HEK293 (cell line): ENCODE data around the gene TAF10.

ENCODE experiments used
- AEBP2 ChIP-seq: fragments of 450-650 bp; formaldehyde crosslinking; IDR thresholded peaks from 2 replicates; pipeline ENCODE4 v1.5.1; 2016; ENCODE audit warnings: missing biosample characterization, missing genetic modification characterization, borderline replicate concordance
- ATF2 ChIP-seq: fragments of 450-650 bp; formaldehyde crosslinking; IDR thresholded peaks from 2 replicates; pipeline ENCODE4 v1.5.1; 2016; ENCODE audit warnings: missing biosample characterization, missing genetic modification characterization, low read depth
- CTCF ChIP-seq: fragments of 450-650 bp; formaldehyde crosslinking; IDR thresholded peaks from 2 replicates; pipeline ENCODE4 v1.5.1; 2016; ENCODE audit warnings: missing biosample characterization, missing genetic modification characterization
- MEIS1 ChIP-seq: sonication (generic); formaldehyde crosslinking; IDR thresholded peaks from 2 replicates; pipeline ENCODE4 v1.8.1; 2022; ENCODE audit warnings: missing genetic modification reagents, mild to moderate bottlenecking, borderline replicate concordance
- MZF1 ChIP-seq: fragments of 450-650 bp; formaldehyde crosslinking; IDR thresholded peaks from 2 replicates; pipeline ENCODE4 v1.5.1; 2017; ENCODE audit warnings: missing biosample characterization, missing genetic modification characterization, borderline replicate concordance
- SETDB1 ChIP-seq: IDR thresholded peaks from one replicate; pipeline ENCODE4 v1.6.1; 2017; ENCODE audit warnings: mild to moderate bottlenecking, low read length, moderate library complexity, mixed read lengths; ENCODE audit not compliant: insufficient read length
- YY2 ChIP-seq: fragments of 450-650 bp; formaldehyde crosslinking; IDR thresholded peaks from 2 replicates; pipeline ENCODE4 v1.5.1; 2016; ENCODE audit warnings: missing biosample characterization, missing genetic modification characterization
- ZNF121 ChIP-seq: fragments of 450-650 bp; formaldehyde crosslinking; IDR thresholded peaks from 2 replicates; pipeline ENCODE4 v1.5.1; 2016; ENCODE audit warnings: missing biosample characterization, missing genetic modification characterization
- ZNF214 ChIP-seq: fragments of 450-650 bp; formaldehyde crosslinking; IDR thresholded peaks from 2 replicates; pipeline ENCODE4 v1.5.1; 2017; ENCODE audit warnings: missing biosample characterization, mild to moderate bottlenecking, missing genetic modification characterization, borderline replicate concordance
- ZNF530 ChIP-seq: fragments of 450-650 bp; formaldehyde crosslinking; IDR thresholded peaks from 2 replicates; pipeline ENCODE4 v1.5.1; 2016; ENCODE audit warnings: low read depth, missing biosample characterization, missing genetic modification characterization
- ZSCAN18 ChIP-seq: fragments of 450-650 bp; formaldehyde crosslinking; IDR thresholded peaks from 2 replicates; pipeline ENCODE4 v1.5.1; 2016; ENCODE audit warnings: missing biosample characterization, missing genetic modification characterization

- TF ChIP-seq ZNF214 (tag by site-specific recombination) (no peak), CTCF (tag by site-specific recombination) (no peak), ATF2 (no peak), AEBP2 (tag by site-specific recombination) (no peak), ZNF530 (tag by site-specific recombination) (no peak), MZF1 (no peak), MEIS1 (CRISPR knock-in tag) (no peak), SETDB1 (no peak), YY2 (no peak), ZSCAN18 (tag by site-specific recombination) (no peak), ZNF121 (tag by site-specific recombination) (no peak)
Observed at GRCh38 chr11:6566704-6567370, 45.2 kb downstream of the TAF10 start.
